ENCODE data around the gene SLC12A7.

SLC12A7 gene

GRCh38 chr5:1141834-1142233 lies 30.0 kb upstream of the SLC12A7 start:
- DNase-seq: no peak

- no peak for DNase-seq
Measured at GRCh38 chr5:1140818-1141189, 28.9 kb upstream of the SLC12A7 start.

GRCh38 chr5:1140171-1140817 lies 28.4 kb upstream of the SLC12A7 start:
- DNase-seq: peak in 30 of 56 donors; percentile 4 to 64 (median 24)

- no peak for DNase-seq
Measured at GRCh38 chr5:1139331-1140170, 27.7 kb upstream of the SLC12A7 start.

GRCh38 chr5:1138445-1139245 lies 26.8 kb upstream of the SLC12A7 start:
- no peak for DNase-seq

- no peak for DNase-seq
Measured at GRCh38 chr5:1137567-1138444, 25.9 kb upstream of the SLC12A7 start.

GRCh38 chr5:1136814-1137213 lies 25.0 kb upstream of the SLC12A7 start:
- no peak for DNase-seq

GRCh38 chr5:1135696-1136525 lies 24.0 kb upstream of the SLC12A7 start:
- no peak for DNase-seq

GRCh38 chr5:1134478-1134877 lies 22.6 kb upstream of the SLC12A7 start:
- DNase-seq: no peak

GRCh38 chr5:1133510-1134201 lies 21.8 kb upstream of the SLC12A7 start:
- DNase-seq: no peak

GRCh38 chr5:1133108-1133507 lies 21.2 kb upstream of the SLC12A7 start:
- no peak for DNase-seq

- no peak for DNase-seq
Measured at GRCh38 chr5:1132570-1132969, 20.7 kb upstream of the SLC12A7 start.

- DNase-seq: no peak
Measured at GRCh38 chr5:1131726-1132125, 19.9 kb upstream of the SLC12A7 start.

- DNase-seq: no peak
Measured at GRCh38 chr5:1131191-1131621, 19.3 kb upstream of the SLC12A7 start.

GRCh38 chr5:1130218-1130946 lies 18.5 kb upstream of the SLC12A7 start:
- peak in 2 of 56 donors; percentile 12 to 53 for DNase-seq

- DNase-seq: no peak
Measured at GRCh38 chr5:1129711-1130055, 17.8 kb upstream of the SLC12A7 start.

- DNase-seq: no peak
Measured at GRCh38 chr5:1128977-1129710, 17.3 kb upstream of the SLC12A7 start.
